HS-27A (cell line): Measurements from ENCODE around the gene DAZ1.
"Not testable (repeated sequence)": the region's sequence is repeated elsewhere in the genome, so short reads cannot be mapped to it uniquely, and the experiment has no call there.

Experiments used
- DNase-seq: peaks from one replicate; pipeline ENCODE4 v3.0.0-alpha.2; 2012; ENCODE audit warnings: low read depth, missing footprints

The DAZ1 gene, protein sequence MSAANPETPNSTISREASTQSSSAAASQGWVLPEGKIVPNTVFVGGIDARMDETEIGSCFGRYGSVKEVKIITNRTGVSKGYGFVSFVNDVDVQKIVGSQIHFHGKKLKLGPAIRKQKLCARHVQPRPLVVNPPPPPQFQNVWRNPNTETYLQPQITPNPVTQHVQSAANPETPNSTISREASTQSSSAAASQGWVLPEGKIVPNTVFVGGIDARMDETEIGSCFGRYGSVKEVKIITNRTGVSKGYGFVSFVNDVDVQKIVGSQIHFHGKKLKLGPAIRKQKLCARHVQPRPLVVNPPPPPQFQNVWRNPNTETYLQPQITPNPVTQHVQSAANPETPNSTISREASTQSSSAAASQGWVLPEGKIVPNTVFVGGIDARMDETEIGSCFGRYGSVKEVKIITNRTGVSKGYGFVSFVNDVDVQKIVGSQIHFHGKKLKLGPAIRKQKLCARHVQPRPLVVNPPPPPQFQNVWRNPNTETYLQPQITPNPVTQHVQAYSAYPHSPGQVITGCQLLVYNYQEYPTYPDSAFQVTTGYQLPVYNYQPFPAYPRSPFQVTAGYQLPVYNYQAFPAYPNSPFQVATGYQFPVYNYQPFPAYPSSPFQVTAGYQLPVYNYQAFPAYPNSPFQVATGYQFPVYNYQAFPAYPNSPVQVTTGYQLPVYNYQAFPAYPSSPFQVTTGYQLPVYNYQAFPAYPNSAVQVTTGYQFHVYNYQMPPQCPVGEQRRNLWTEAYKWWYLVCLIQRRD

DNA sequence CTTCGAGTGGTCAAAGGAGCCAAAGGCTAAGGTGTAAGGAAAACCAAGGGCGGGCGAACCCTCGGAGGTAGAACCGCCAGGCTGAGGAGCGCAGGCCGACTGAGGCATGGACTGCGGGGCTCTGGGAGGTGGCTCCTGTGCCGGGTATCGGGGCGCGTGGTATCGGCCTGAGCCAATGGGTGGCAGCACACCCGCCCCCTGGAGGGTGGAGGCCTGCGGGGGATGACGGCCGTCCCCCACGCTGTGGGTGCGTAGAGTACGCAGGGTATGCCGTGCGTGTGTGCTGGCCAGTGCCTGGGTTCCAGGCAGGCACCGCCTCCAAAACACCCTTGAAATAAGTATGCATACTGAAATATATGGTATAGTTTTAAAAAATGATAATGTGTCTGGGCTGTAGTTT is at the start of gene DAZ1:
DAZ1 (minus strand) TSS at position 101 of the 400 bp plus-strand sequence. CDS start 208 bp downstream, outside the sequence.
- not testable (repeated sequence) for DNase-seq

DNA sequence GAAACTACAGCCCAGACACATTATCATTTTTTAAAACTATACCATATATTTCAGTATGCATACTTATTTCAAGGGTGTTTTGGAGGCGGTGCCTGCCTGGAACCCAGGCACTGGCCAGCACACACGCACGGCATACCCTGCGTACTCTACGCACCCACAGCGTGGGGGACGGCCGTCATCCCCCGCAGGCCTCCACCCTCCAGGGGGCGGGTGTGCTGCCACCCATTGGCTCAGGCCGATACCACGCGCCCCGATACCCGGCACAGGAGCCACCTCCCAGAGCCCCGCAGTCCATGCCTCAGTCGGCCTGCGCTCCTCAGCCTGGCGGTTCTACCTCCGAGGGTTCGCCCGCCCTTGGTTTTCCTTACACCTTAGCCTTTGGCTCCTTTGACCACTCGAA is 20.4 kb upstream of the DAZ1 start, which contains the start of gene DAZ2:
DAZ2 (plus strand) TSS at position 301 of the 400 bp plus-strand sequence. CDS start 208 bp downstream, outside the sequence.
- DNase-seq: not testable (repeated sequence)

DNA sequence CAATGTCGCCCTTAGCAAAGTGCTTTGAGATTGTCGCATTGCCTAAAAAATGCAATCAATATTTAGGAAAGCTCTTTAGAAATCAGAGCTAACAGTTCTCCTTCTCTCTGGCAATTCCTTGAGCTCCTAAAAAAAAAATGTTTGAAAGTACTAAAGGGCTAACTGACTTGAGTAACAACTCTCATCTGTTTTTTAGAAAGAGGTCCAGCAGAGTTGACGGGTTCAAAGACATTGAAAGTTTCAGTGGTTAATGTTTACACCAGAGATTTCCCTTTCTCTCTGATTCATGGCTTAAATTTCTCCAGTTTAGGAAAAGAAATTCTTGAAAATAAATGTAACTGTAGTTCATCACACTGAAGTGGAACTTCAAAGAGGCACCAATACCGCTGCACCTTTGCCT is 11.9 kb upstream of the DAZ1 start:
- DNase-seq: not testable (repeated sequence)

DNA sequence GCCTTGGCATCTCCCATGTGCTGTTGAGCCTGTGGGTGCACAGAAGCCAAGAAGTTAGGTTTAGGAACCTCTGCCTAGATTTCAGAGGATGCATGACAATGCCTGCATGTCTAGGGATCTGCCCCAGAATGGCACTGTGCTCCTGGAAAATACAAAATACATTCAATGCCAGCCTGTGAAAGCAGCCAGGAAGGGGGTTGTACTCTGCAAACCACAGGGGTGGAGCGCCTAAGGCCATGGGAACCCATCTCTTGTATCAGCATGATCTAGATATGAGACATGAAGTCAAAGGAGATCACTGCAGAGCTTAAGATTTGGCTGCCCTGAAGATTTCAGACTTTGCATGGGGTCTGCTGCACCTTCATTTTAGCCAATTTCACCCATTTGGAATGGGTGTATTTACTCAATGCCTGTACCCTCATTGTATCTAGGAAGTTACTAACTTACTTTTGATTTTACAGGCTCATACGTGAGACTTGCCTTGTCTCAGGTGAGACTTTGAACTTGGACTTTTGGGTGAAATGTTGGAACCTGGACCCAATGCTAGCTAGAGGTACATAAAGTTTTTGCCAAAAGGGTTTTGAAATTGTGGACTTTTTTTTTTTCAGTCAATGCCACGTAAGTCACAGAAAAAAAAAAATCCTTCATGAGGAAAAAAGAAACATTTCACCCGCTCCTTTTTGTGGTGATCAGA is 11.1 kb upstream of the DAZ1 start:
- DNase-seq: not testable (repeated sequence)

DNA sequence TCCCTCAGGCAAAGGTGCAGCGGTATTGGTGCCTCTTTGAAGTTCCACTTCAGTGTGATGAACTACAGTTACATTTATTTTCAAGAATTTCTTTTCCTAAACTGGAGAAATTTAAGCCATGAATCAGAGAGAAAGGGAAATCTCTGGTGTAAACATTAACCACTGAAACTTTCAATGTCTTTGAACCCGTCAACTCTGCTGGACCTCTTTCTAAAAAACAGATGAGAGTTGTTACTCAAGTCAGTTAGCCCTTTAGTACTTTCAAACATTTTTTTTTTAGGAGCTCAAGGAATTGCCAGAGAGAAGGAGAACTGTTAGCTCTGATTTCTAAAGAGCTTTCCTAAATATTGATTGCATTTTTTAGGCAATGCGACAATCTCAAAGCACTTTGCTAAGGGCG is 8.6 kb upstream of the DAZ1 start:
- DNase-seq: not testable (repeated sequence)
